ENCODE results near the gene POM121L2. TPM values are rescaled to one million over a fixed set of nuclear protein-coding genes. Genes with fewer than 3 reads are reported as not detected.

POM121L2 gene
- total RNA-seq, 1 experiment from 2014 or later, result not detected

DNA sequence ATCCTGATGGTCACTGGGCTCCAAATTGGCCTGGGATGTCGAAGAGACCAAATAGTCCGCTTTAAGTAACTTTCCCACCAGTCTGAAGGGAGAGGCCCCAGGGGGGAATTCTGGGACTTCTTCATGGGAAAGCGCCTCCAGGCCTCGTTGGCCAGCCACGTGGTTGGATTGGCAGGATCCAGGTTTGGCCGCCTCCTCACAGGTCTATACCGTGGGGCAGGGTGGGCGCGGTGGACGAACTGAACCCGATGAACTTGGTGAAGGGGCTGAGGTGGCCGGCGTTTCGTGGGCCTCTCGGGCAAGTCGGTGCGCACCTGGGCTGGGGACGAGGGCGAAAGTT, 297 bp downstream of the POM121L2 start:
- H2BK15ac ChIP-seq (ENCODE audit: low read depth, low read length), result no peak overlapping the region
- no peak overlapping the region for H2AK5ac ChIP-seq (ENCODE audit: insufficient read length, low read length)
- H3K4me1 ChIP-seq (ENCODE audit: insufficient read depth, low read length), result no peaks in the 10 kb centered on the region
- no peak overlapping the region for H3T11ph ChIP-seq (ENCODE audit: low read length)
- H3K14ac ChIP-seq (ENCODE audit: insufficient read depth, low read length), result no peak overlapping the region
- no peak overlapping the region for H2AFZ ChIP-seq (ENCODE audit: low read length)
- H3K9me3 ChIP-seq (ENCODE audit: control insufficient read depth, low read depth, low read length), result no peaks in the 10 kb centered on the region
- no peak for DNase-seq
- no peaks in the 10 kb centered on the region for H4K20me1 ChIP-seq (ENCODE audit: control insufficient read depth, insufficient read depth, insufficient read length)
- H2BK5ac ChIP-seq (ENCODE audit: insufficient read length, low read length), result no peak overlapping the region
- no peak overlapping the region for H2BK20ac ChIP-seq (ENCODE audit: low read depth, low read length, poor library complexity, severe bottlenecking)
- H3K4me1 Mint-ChIP-seq, result peaks cover 6% of the 10 kb centered on the region in 2 experiments; a peak in 3 of 4 replicates
- H3K23ac ChIP-seq (ENCODE audit: insufficient read length, low read depth, low read length), result no peak overlapping the region
- no peak overlapping the region for H2BK12ac ChIP-seq (ENCODE audit: insufficient read length, low read depth, low read length)
- H3K23me2 ChIP-seq (ENCODE audit: insufficient read length, low read depth, low read length, poor library complexity, severe bottlenecking), result peaks cover 8% of the 10 kb centered on the region
- peak overlapping the region; percentile 69 for H3K4me2 ChIP-seq (ENCODE audit: insufficient read depth, insufficient read length, low read length)
- H3K27me3 ChIP-seq (ENCODE audit: insufficient read depth, low read length), result peaks cover 24% of the 10 kb centered on the region; the same call in 1 of the 2 replicates
- no peak overlapping the region for H3K4ac ChIP-seq (ENCODE audit: low read depth, low read length)
- no peak overlapping the region for H3K18ac ChIP-seq (ENCODE audit: insufficient read length, low read depth, low read length)
- H3K27ac ChIP-seq (ENCODE audit: insufficient read length, low read depth, low read length), result no peak overlapping the region
- H3K9me3 Mint-ChIP-seq, result peaks cover 2 to 10% of the 10 kb centered on the region in 2 experiments; a peak in 3 of 5 replicates
- TF ChIP-seq, protein P1, sequence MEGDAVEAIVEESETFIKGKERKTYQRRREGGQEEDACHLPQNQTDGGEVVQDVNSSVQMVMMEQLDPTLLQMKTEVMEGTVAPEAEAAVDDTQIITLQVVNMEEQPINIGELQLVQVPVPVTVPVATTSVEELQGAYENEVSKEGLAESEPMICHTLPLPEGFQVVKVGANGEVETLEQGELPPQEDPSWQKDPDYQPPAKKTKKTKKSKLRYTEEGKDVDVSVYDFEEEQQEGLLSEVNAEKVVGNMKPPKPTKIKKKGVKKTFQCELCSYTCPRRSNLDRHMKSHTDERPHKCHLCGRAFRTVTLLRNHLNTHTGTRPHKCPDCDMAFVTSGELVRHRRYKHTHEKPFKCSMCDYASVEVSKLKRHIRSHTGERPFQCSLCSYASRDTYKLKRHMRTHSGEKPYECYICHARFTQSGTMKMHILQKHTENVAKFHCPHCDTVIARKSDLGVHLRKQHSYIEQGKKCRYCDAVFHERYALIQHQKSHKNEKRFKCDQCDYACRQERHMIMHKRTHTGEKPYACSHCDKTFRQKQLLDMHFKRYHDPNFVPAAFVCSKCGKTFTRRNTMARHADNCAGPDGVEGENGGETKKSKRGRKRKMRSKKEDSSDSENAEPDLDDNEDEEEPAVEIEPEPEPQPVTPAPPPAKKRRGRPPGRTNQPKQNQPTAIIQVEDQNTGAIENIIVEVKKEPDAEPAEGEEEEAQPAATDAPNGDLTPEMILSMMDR (conservative IDR thresholded peaks at IDR 0.05), result no peak
- no peak overlapping the region for H3K9ac ChIP-seq (ENCODE audit: extremely low read depth, insufficient read length, low read length)
- H3K79me1 ChIP-seq (ENCODE audit: insufficient read depth, low read depth, low read length, poor library complexity, severe bottlenecking), result no peaks in the 10 kb centered on the region
- no peak overlapping the region for H4K91ac ChIP-seq (ENCODE audit: insufficient read length, low read depth, low read length)
- no peak overlapping the region for H4K5ac ChIP-seq (ENCODE audit: insufficient read length, low read depth, low read length)
- H3K56ac ChIP-seq (ENCODE audit: insufficient read length, low read depth, low read length), result no peak overlapping the region
- H3K36me3 Mint-ChIP-seq (ENCODE audit: insufficient read depth in 1 of 3, low read depth in 3 of 3), result no peaks in the 10 kb centered on the region
- H3K27me3 Mint-ChIP-seq (ENCODE audit: low read depth), result peaks cover 64% of the 10 kb centered on the region
- H3K27ac Mint-ChIP-seq, result no peak overlapping the region
- H4K8ac ChIP-seq (replicated peaks; ENCODE audit: insufficient read length, low read depth, low read length), result no peak overlapping the region
- WGBS (ENCODE audit: extremely low coverage, insufficient read length, low lambda C conversion rate), result no CpG with 5 or more reads among the region's 19 CpGs
- no peak overlapping the region for H2BK120ac ChIP-seq (ENCODE audit: low read depth, low read length, poor library complexity, severe bottlenecking)
- peak overlapping the region; percentile 86 to 93 for H3K4me3 Mint-ChIP-seq
- H3K79me2 ChIP-seq (ENCODE audit: insufficient read depth, low read length), result no peaks in the 10 kb centered on the region
